ENCODE measurements around the gene GNPTAB. TPM values are rescaled to one million over a fixed set of nuclear protein-coding genes. Genes with fewer than 3 reads are reported as not detected.

Gene GNPTAB
- total and polyA plus RNA-seq, 2 donors (not counting 1 experiment from before 2014, with no cell fraction given): 10.4 to 79.4 TPM

GRCh38 chr12:101719566-101719965 is 111.2 kb downstream of the GNPTAB start:
- ATAC-seq (ENCODE audit: low read depth) (no peak), DNase-seq (no peak)
- ChIA-PET CTCF (interaction anchor here (0.6 to 1.0 kb wide), 2 partner anchors 32 to 40 kb away, joined by 6 read pairs; no protein-coding TSS in a partner anchor), POLR2A (no interaction called here)
- Mint-ChIP-seq H3K9me3 (ENCODE audit: insufficient read depth) (no peaks in the 10 kb centered on the region), H3K27ac (no peak overlapping the region), H3K4me1 (peaks cover 14% of the 10 kb centered on the region), H3K27me3 (no peaks in the 10 kb centered on the region), H3K4me3 (no peak overlapping the region)
- Histone ChIP-seq H2AFZ (ENCODE audit: insufficient read depth, low read depth, low read length, poor library complexity, severe bottlenecking) (no peak overlapping the region), H3K4me2 (replicated peaks; ENCODE audit: low read depth, low read length, poor library complexity, severe bottlenecking) (no peak overlapping the region), H3K4me3 (ENCODE audit: control extremely low read depth in 1 of 5, extremely low read depth in 1 of 5, insufficient read depth in 1 of 5, low read depth in 2 of 5, low read length in 4 of 5) (no peak overlapping the region), H3K27ac (ENCODE audit: low read length in 2 of 2) (no peak overlapping the region), H3K27me3 (replicated peaks in 1 of 4; ENCODE audit: control extremely low read depth in 1 of 4, control insufficient read depth in 3 of 4, insufficient read depth in 4 of 4, low read length in 3 of 4) (no peaks in the 10 kb centered on the region), H3K4me1 (ENCODE audit: control insufficient read depth in 2 of 2, insufficient read depth in 2 of 2, low read length in 2 of 2) (peaks cover 0 to 6% of the 10 kb centered on the region in 2 donors), H3K79me2 (ENCODE audit: control insufficient read depth, insufficient read depth, low read length) (no peaks in the 10 kb centered on the region), H3K9ac (ENCODE audit: low read length) (no peak overlapping the region), H3K9me3 (ENCODE audit: control extremely low read depth in 1 of 3, control insufficient read depth in 2 of 3, insufficient read depth in 1 of 3, low read length in 2 of 3) (no peaks in the 10 kb centered on the region), H4K20me1 (ENCODE audit: control insufficient read depth, insufficient read depth, low read length, poor library complexity, severe bottlenecking) (no peaks in the 10 kb centered on the region), H3K36me3 (replicated peaks in 1 of 2; ENCODE audit: control extremely low read depth in 1 of 2, control insufficient read depth in 1 of 2, extremely low read depth in 1 of 2, insufficient read depth in 2 of 2, low read length in 1 of 2) (peaks cover 5 to 20% of the 10 kb centered on the region in 2 experiments)
- intact Hi-C loops (cut with micrococcal nuclease): no loop called here
- TF ChIP-seq CTCF (IDR thresholded peaks at IDR 0.05): no peak

GRCh38 chr12:101714877-101715444 is 115.8 kb downstream of the GNPTAB start:
- intact Hi-C loops (cut with micrococcal nuclease): loop anchor here (2.0 kb wide), 1 partner anchor 14 kb away; no protein-coding TSS in a partner anchor
- no peak for DNase-seq
- H3K4me2 ChIP-seq (replicated peaks; ENCODE audit: low read depth, low read length, poor library complexity, severe bottlenecking): no peak overlapping the region
- H3K27me3 Mint-ChIP-seq: no peaks in the 10 kb centered on the region
- CTCF ChIA-PET: interaction anchor here (0.8 to 1.1 kb wide), 4 partner anchors 8 to 45 kb away, joined by 4 read pairs; no protein-coding TSS in a partner anchor
- no peak overlapping the region for H3K27ac Mint-ChIP-seq
- no peak overlapping the region for H3K4me3 Mint-ChIP-seq
- peaks cover 0 to 12% of the 10 kb centered on the region in 2 donors for H3K4me1 ChIP-seq (ENCODE audit: control insufficient read depth in 2 of 2, insufficient read depth in 2 of 2, low read length in 2 of 2)
- no peak overlapping the region for H3K27ac ChIP-seq (ENCODE audit: low read length in 2 of 2)
- no peak for ATAC-seq (ENCODE audit: low read depth)
- TF ChIP-seq EZH2 (IDR thresholded peaks at IDR 0.05; ENCODE audit: borderline replicate concordance, insufficient read depth, low read depth, low read length, poor library complexity, severe bottlenecking) (no peak), CTCF (IDR thresholded peaks at IDR 0.05) (no peak)
- no peaks in the 10 kb centered on the region for H3K9me3 ChIP-seq (ENCODE audit: control extremely low read depth in 1 of 3, control insufficient read depth in 2 of 3, insufficient read depth in 1 of 3, low read length in 2 of 3)
- no peaks in the 10 kb centered on the region for H3K9me3 Mint-ChIP-seq (ENCODE audit: insufficient read depth)
- POLR2A ChIA-PET: interaction anchor here (1.3 kb wide), 1 partner anchor 16 kb away, joined by 7 read pairs; no protein-coding TSS in a partner anchor
- H4K20me1 ChIP-seq (ENCODE audit: control insufficient read depth, insufficient read depth, low read length, poor library complexity, severe bottlenecking): peaks cover 24% of the 10 kb centered on the region
- H3K9ac ChIP-seq (ENCODE audit: low read length): no peak overlapping the region
- WGBS (ENCODE audit: insufficient coverage): 90% methylated on average over 2 of the region's 3 CpGs
- peaks cover 1 to 15% of the 10 kb centered on the region in 2 experiments for H3K36me3 ChIP-seq (replicated peaks in 1 of 2; ENCODE audit: control extremely low read depth in 1 of 2, control insufficient read depth in 1 of 2, extremely low read depth in 1 of 2, insufficient read depth in 2 of 2, low read length in 1 of 2)
- H2AFZ ChIP-seq (ENCODE audit: insufficient read depth, low read depth, low read length, poor library complexity, severe bottlenecking): no peak overlapping the region
- H3K4me1 Mint-ChIP-seq: peaks cover 42% of the 10 kb centered on the region
- H3K4me3 ChIP-seq (ENCODE audit: control extremely low read depth in 1 of 5, extremely low read depth in 1 of 5, insufficient read depth in 1 of 5, low read depth in 2 of 5, low read length in 4 of 5): no peak overlapping the region
- H3K79me2 ChIP-seq (ENCODE audit: control insufficient read depth, insufficient read depth, low read length): peaks cover 24% of the 10 kb centered on the region
- no peaks in the 10 kb centered on the region for H3K27me3 ChIP-seq (replicated peaks in 1 of 4; ENCODE audit: control extremely low read depth in 1 of 4, control insufficient read depth in 3 of 4, insufficient read depth in 4 of 4, low read length in 3 of 4)
